Measurements from ENCODE around the gene SSPN.

The SSPN gene

GRCh38 chr12:26187014-26187798 is 8.2 kb upstream of the SSPN start:
- no peak; the same call in 1 of the 2 replicates for TF ChIP-seq CTCF (conservative IDR thresholded peaks at IDR 0.05)
- H3K27ac ChIP-seq, result no peak overlapping the region

GRCh38 chr12:26188127-26188526 is 7.2 kb upstream of the SSPN start:
- H3K27ac ChIP-seq, result no peak overlapping the region
- TF ChIP-seq CTCF (conservative IDR thresholded peaks at IDR 0.05), result no peak

GRCh38 chr12:26188641-26189040 is 6.7 kb upstream of the SSPN start:
- no peak overlapping the region for H3K27ac ChIP-seq
- no peak for TF ChIP-seq CTCF (conservative IDR thresholded peaks at IDR 0.05)

- no peak overlapping the region for H3K27ac ChIP-seq
- no peak for TF ChIP-seq CTCF (conservative IDR thresholded peaks at IDR 0.05)
Measured at GRCh38 chr12:26192142-26192541, 3.2 kb upstream of the SSPN start.

DNA sequence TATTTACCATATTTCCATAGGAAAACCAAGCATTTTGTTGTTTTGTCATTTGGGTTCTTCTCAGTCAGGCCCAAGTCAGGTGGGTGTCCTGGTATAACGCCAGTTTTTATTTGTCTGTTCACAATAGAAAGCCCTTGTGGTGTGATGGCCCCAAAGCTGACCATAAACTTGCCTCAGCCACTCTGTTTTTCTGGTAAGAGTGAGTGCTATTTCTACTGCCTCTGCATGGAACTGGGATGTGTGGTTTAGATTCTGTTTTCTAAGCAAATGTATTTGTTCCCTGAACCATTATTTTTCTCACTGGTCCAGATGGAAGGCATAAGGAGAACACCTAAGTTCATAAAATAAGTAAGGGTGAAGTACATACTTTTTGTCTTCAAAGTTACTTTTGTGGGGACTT is 1.8 kb upstream of the SSPN start:
- H3K27ac ChIP-seq, result no peak overlapping the region
- TF ChIP-seq CTCF (conservative IDR thresholded peaks at IDR 0.05), result no peak

GRCh38 chr12:26195641-26196420 is 458 bp downstream of the SSPN start:
- no peak for TF ChIP-seq CTCF (conservative IDR thresholded peaks at IDR 0.05)
- peak overlapping the region; percentile 43; the same call in 1 of the 2 replicates for H3K27ac ChIP-seq

- no peak overlapping the region for H3K27ac ChIP-seq
- no peak for TF ChIP-seq CTCF (conservative IDR thresholded peaks at IDR 0.05)
Measured at GRCh38 chr12:26196421-26196716, 996 bp downstream of the SSPN start.
